Stimulated activated memory B cell treated with anti-CD40 and anti-IgM and Interleukin-4, amounts not matched to agents 10 μg/mL and 1 μg/mL and 100 μg/mL, for 72 hours (primary cell): ENCODE measurements around the gene ATF2.
"Not testable (repeated sequence)": the region's sequence is repeated elsewhere in the genome, so short reads cannot be mapped to it uniquely, and the experiment has no call there.

Experiments used
- ATAC-seq: fragments of 150-1000 bp; cut with Tn5 transposase; 2 replicates; pipeline ENCODE4 v1.10.0; 2021
- H3K27ac Mint-ChIP-seq: one replicate; pipeline ENCODE4 v1.8.0; 2022; ENCODE audit warnings: mild to moderate bottlenecking, mixed read lengths
- H3K27me3 Mint-ChIP-seq: one replicate; pipeline ENCODE4 v1.8.0; 2022; ENCODE audit warnings: mixed read lengths
- H3K36me3 Mint-ChIP-seq: one replicate; pipeline ENCODE4 v1.8.0; 2022; ENCODE audit warnings: mixed read lengths
- H3K4me1 Mint-ChIP-seq: one replicate; pipeline ENCODE4 v1.8.0; 2022; ENCODE audit warnings: mixed read lengths
- H3K4me3 Mint-ChIP-seq: one replicate; pipeline ENCODE4 v1.8.0; 2022; ENCODE audit warnings: mild to moderate bottlenecking, moderate library complexity, mixed read lengths
- H3K9me3 Mint-ChIP-seq: one replicate; pipeline ENCODE4 v1.8.0; 2022; ENCODE audit warnings: mixed read lengths

The ATF2 gene

DNA sequence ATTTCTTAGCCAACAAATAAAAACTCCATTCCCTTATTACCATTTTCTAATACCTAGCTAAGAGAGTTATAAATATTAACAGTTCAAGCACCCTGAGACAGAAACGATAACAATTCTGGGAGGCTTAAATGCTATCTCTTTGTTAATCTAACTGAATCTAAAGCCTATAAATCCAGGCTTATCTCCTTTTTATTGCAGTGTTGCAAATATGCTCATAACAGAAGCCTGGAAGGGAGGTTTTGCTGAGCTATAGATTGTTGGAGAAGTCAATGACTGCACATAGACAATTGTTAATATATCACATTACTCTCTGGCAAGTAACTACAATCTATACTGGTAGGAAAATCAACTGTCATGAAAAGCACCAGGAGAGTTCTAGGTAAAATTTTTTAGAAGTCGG is 30.2 kb downstream of the ATF2 start:
- no peak for ATAC-seq
- Mint-ChIP-seq H3K4me1 (peaks cover 40% of the 10 kb centered on the region), H3K4me3 (no peak overlapping the region), H3K27ac (no peak overlapping the region), H3K9me3 (no peaks in the 10 kb centered on the region), H3K27me3 (no peaks in the 10 kb centered on the region), H3K36me3 (peaks cover 48% of the 10 kb centered on the region)

- Mint-ChIP-seq H3K4me1 (peaks cover 28% of the 10 kb centered on the region), H3K27me3 (no peaks in the 10 kb centered on the region), H3K27ac (no peak overlapping the region), H3K4me3 (no peak overlapping the region), H3K36me3 (peaks cover 41% of the 10 kb centered on the region), H3K9me3 (no peaks in the 10 kb centered on the region)
- no peak for ATAC-seq
Observed at GRCh38 chr2:175136334-175137215, 31.4 kb downstream of the ATF2 start.

GRCh38 chr2:175135862-175136261 is 32.1 kb downstream of the ATF2 start:
- Mint-ChIP-seq H3K36me3 (peaks cover 41% of the 10 kb centered on the region), H3K4me1 (peaks cover 21% of the 10 kb centered on the region), H3K27ac (no peak overlapping the region)

DNA sequence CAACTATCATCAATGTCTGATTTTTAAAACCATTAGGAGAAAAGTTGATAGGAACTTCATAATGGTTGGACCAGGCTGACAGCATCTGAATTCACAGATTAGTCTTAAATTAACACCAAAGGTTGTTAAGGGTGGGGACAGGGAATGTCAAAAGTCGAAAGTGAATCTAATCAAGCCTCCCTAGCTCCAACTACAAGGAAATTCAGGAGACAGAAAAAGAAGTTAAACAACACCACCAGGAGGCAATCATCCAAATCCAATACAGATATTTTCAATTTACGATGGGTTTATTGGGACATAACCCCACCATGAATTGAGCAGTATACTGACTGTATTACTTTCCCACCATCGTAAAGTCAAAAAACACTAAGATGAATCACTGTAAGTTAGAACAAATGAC is 32.8 kb downstream of the ATF2 start:
- Mint-ChIP-seq H3K4me1 (peaks cover 21% of the 10 kb centered on the region), H3K27ac (no peak overlapping the region), H3K36me3 (peaks cover 41% of the 10 kb centered on the region), H3K27me3 (no peaks in the 10 kb centered on the region), H3K4me3 (no peak overlapping the region), H3K9me3 (no peaks in the 10 kb centered on the region)
- no peak for ATAC-seq

More at GRCh38 chr2:175135862-175136261, 32.1 kb downstream of the ATF2 start:
- ATAC-seq = no peak
- no peaks in the 10 kb centered on the region for H3K9me3 Mint-ChIP-seq
- no peak overlapping the region for H3K4me3 Mint-ChIP-seq
- H3K27me3 Mint-ChIP-seq = no peaks in the 10 kb centered on the region

DNA sequence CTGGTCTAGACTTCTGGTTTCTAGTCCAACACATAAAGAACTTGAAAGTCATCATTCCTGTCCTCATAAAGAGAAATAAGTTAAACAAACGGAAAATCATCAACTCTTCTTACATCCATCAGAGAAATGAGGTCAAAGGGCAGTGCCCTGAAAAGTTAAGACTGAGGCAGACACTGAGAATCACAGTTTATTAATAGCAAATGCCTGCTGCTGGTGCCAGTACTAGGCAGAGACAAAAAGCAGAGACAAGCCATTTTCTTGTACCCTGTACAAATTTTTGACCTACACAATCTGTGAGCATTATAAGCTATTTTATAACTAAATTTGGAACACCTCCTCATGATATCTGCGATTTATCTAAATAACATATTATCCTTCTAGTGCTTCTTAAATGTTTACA is 36.8 kb downstream of the ATF2 start:
- no peak for ATAC-seq
- H3K9me3 Mint-ChIP-seq = no peaks in the 10 kb centered on the region
- H3K36me3 Mint-ChIP-seq = peaks cover 52% of the 10 kb centered on the region
- H3K4me1 Mint-ChIP-seq = no peaks in the 10 kb centered on the region
- no peak overlapping the region for H3K4me3 Mint-ChIP-seq
- H3K27ac Mint-ChIP-seq = no peak overlapping the region
- H3K27me3 Mint-ChIP-seq = no peaks in the 10 kb centered on the region

GRCh38 chr2:175126661-175127060 is 41.3 kb downstream of the ATF2 start:
- H3K9me3 Mint-ChIP-seq = no peaks in the 10 kb centered on the region
- H3K27ac Mint-ChIP-seq = no peak overlapping the region
- H3K4me1 Mint-ChIP-seq = no peaks in the 10 kb centered on the region
- H3K4me3 Mint-ChIP-seq = no peak overlapping the region
- no peaks in the 10 kb centered on the region for H3K27me3 Mint-ChIP-seq
- no peak for ATAC-seq
- peaks cover 44% of the 10 kb centered on the region for H3K36me3 Mint-ChIP-seq

DNA sequence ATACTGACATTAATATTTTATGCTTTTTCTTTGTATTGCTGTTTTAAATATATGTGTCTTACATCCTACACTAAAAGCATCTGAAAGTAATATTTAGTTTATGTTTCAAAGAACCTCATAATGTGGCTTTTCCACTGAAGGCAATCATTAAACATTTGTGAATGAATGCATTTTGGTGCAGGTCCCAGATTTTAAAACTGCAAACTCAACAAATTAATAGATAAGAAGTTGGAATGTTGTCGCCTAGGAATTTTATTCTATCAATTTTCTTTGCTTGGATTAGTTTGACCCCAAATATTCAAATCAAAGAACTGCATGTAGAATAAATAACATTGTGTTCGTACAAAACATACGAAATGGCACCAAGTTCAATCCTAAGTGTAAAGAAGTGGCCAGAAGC is 44.7 kb downstream of the ATF2 start:
- H3K4me3 Mint-ChIP-seq = no peak overlapping the region
- H3K36me3 Mint-ChIP-seq = peaks cover 34% of the 10 kb centered on the region
- H3K9me3 Mint-ChIP-seq = no peaks in the 10 kb centered on the region
- ATAC-seq = no peak
- H3K4me1 Mint-ChIP-seq = no peaks in the 10 kb centered on the region
- H3K27me3 Mint-ChIP-seq = no peaks in the 10 kb centered on the region
- no peak overlapping the region for H3K27ac Mint-ChIP-seq

- no peak for ATAC-seq
- Mint-ChIP-seq H3K9me3 (no peaks in the 10 kb centered on the region), H3K36me3 (peaks cover 44% of the 10 kb centered on the region), H3K27me3 (no peaks in the 10 kb centered on the region), H3K4me3 (no peak overlapping the region), H3K4me1 (no peaks in the 10 kb centered on the region), H3K27ac (no peak overlapping the region)
Observed at GRCh38 chr2:175111200-175111657, 56.8 kb downstream of the ATF2 start.

DNA sequence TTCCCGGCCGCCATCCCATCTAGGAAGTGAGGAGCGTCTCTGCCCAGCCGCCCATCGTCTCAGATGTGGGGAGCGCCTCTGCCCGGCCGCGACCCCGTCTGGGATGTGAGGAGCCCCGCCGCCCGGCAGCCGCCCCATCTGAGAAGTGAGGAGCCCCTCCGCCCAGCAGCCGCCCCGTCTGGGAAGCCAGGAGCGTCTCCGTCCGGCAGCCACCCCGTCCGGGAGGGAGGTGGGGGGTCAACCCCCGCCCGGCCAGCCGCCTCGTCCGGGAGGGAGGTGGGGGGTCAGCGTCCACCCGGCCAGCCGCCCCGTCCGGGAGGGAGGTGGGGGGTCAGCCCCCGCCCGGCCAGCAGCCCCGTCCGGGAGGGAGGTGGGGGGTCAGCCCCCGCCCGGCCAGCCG is 59.9 kb downstream of the ATF2 start:
- H3K4me1 Mint-ChIP-seq, H3K27me3 Mint-ChIP-seq, H3K4me3 Mint-ChIP-seq, H3K9me3 Mint-ChIP-seq, H3K27ac Mint-ChIP-seq, ATAC-seq: not testable (repeated sequence)
- H3K36me3 Mint-ChIP-seq = peaks cover 37% of the 10 kb centered on the region

GRCh38 chr2:175107146-175107545 is 60.9 kb downstream of the ATF2 start:
- peaks cover 40% of the 10 kb centered on the region for H3K36me3 Mint-ChIP-seq
- no peak overlapping the region for H3K27ac Mint-ChIP-seq
- no peaks in the 10 kb centered on the region for H3K27me3 Mint-ChIP-seq
- H3K4me1 Mint-ChIP-seq = no peaks in the 10 kb centered on the region
- H3K9me3 Mint-ChIP-seq = no peaks in the 10 kb centered on the region
- no peak for ATAC-seq
- no peak overlapping the region for H3K4me3 Mint-ChIP-seq

- Mint-ChIP-seq H3K27ac (no peak overlapping the region), H3K27me3 (no peaks in the 10 kb centered on the region)
- no peak for ATAC-seq
Observed at GRCh38 chr2:175103191-175103590, 64.8 kb downstream of the ATF2 start.

GRCh38 chr2:175101514-175101913 is 66.5 kb downstream of the ATF2 start:
- Mint-ChIP-seq H3K27ac (no peak overlapping the region), H3K4me3 (no peak overlapping the region), H3K27me3 (no peaks in the 10 kb centered on the region), H3K4me1 (peaks cover 6% of the 10 kb centered on the region), H3K9me3 (no peaks in the 10 kb centered on the region), H3K36me3 (peaks cover 41% of the 10 kb centered on the region)
- no peak for ATAC-seq

More at GRCh38 chr2:175103191-175103590, 64.8 kb downstream of the ATF2 start:
- Mint-ChIP-seq H3K9me3 (no peaks in the 10 kb centered on the region), H3K4me3 (no peak overlapping the region), H3K4me1 (peaks cover 4% of the 10 kb centered on the region), H3K36me3 (peaks cover 51% of the 10 kb centered on the region)

- Mint-ChIP-seq H3K9me3 (no peaks in the 10 kb centered on the region), H3K27me3 (no peaks in the 10 kb centered on the region), H3K4me3 (no peak overlapping the region), H3K36me3 (peaks cover 30% of the 10 kb centered on the region), H3K27ac (no peak overlapping the region), H3K4me1 (peaks cover 6% of the 10 kb centered on the region)
- ATAC-seq = no peak
Observed at GRCh38 chr2:175097297-175097696, 70.7 kb downstream of the ATF2 start.

- H3K27me3 Mint-ChIP-seq, ATAC-seq, H3K4me1 Mint-ChIP-seq, H3K27ac Mint-ChIP-seq, H3K9me3 Mint-ChIP-seq, H3K4me3 Mint-ChIP-seq: not testable (repeated sequence)
- H3K36me3 Mint-ChIP-seq = peaks cover 61% of the 10 kb centered on the region
Observed at GRCh38 chr2:175084117-175084516, 83.9 kb downstream of the ATF2 start.

- Mint-ChIP-seq H3K27me3 (no peaks in the 10 kb centered on the region), H3K9me3 (no peaks in the 10 kb centered on the region), H3K4me3 (no peak overlapping the region), H3K36me3 (peaks cover 57% of the 10 kb centered on the region), H3K27ac (no peak overlapping the region), H3K4me1 (no peaks in the 10 kb centered on the region)
- ATAC-seq = no peak
Observed at GRCh38 chr2:175080479-175080878, 87.5 kb downstream of the ATF2 start.

DNA sequence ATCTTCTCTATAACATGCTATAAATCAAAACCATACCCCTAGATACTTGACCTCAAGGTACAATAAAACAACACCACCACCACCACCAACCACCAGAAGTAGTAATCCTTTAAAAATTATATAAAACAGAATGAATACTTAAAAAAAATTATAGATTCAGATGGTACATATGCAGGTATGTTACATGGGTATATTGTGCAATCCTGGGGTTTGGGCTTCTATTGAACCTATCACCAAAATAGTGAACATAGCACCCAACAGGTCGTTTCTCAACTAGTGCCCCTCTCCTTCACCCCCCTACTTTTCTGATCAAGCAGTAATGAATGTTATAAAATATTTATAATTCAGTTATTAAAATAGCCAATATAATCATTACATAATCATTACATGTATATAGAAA is 91.7 kb downstream of the ATF2 start:
- no peaks in the 10 kb centered on the region for H3K27me3 Mint-ChIP-seq
- H3K36me3 Mint-ChIP-seq = peaks cover 51% of the 10 kb centered on the region
- no peak overlapping the region for H3K4me3 Mint-ChIP-seq
- H3K9me3 Mint-ChIP-seq = no peaks in the 10 kb centered on the region
- H3K4me1 Mint-ChIP-seq = no peaks in the 10 kb centered on the region
- ATAC-seq = no peak
- H3K27ac Mint-ChIP-seq = no peak overlapping the region
